Epithelial cell of esophagus (primary cell): Measurements from ENCODE around the gene HPS4.

Source experiments
- DNase-seq: peaks from one replicate; pipeline ENCODE4 v3.0.0; 2010; ENCODE audit warnings: low read depth
- H3K4me3 ChIP-seq: 2 replicates; pipeline ENCODE4 v1.5.1; 2011; ENCODE audit warnings: mild to moderate bottlenecking, low read length, control low read depth
- CTCF ChIP-seq: IDR thresholded peaks from 2 replicates; pipeline ENCODE4 v1.5.1; 2011; ENCODE audit warnings: low read depth, mild to moderate bottlenecking, low read length, control low read depth, inconsistent platforms; ENCODE audit not compliant: insufficient read depth; ENCODE audit errors: missing control alignments

Gene HPS4

GRCh38 chr22:26406118-26406517 is 77.5 kb downstream of the HPS4 start:
- DNase-seq, result no peak

GRCh38 chr22:26404851-26405421 is 78.6 kb downstream of the HPS4 start:
- no peak overlapping the region for H3K4me3 ChIP-seq
- TF ChIP-seq CTCF, result no peak
- no peak for DNase-seq

More at GRCh38 chr22:26406118-26406517, 77.5 kb downstream of the HPS4 start:
- no peak for TF ChIP-seq CTCF
- no peak overlapping the region for H3K4me3 ChIP-seq

- no peak for TF ChIP-seq CTCF
- no peak for DNase-seq
- no peak overlapping the region for H3K4me3 ChIP-seq
Observed at GRCh38 chr22:26401726-26402125, 81.9 kb downstream of the HPS4 start.
